CD4-positive, alpha-beta T cell (primary cell): Measurements from ENCODE around the gene SEC14L2. TPM values are rescaled to one million over a fixed set of nuclear protein-coding genes. Genes with fewer than 3 reads are reported as not detected.

Experiments
- ATAC-seq: fragments of 200-7000 bp; cut with Tn5 transposase; one replicate; pipeline ENCODE4 v1.10.0; 2022; ENCODE audit warnings: mild to moderate bottlenecking; ENCODE audit not compliant: poor library complexity
- CTCF ChIA-PET: fragments of 350-600 bp; sonication (Branson Sonifier 250); formaldehyde crosslinking; loops from one replicate; lab custom pipeline; 2021; ENCODE audit warnings: antibody characterized with exemption, inconsistent platforms; lab: Charles Lee
- POLR2A ChIA-PET: fragments of 350-600 bp; sonication (Branson Sonifier 250); formaldehyde crosslinking; loops from one replicate; lab custom pipeline; 2021; ENCODE audit warnings: antibody characterized with exemption, inconsistent platforms; lab: Charles Lee
- DNase-seq, 14 experiments: peaks; one replicate each; pipeline ENCODE4 v3.0.0-alpha.2; 2013 to 2020; ENCODE audit warnings: mixed read lengths in 2 of 14
- H3K27ac ChIP-seq, 2 donors: one replicate each; pipeline versions ENCODE4 v1.5.1 to v1.7.0; 2013; ENCODE audit warnings: low read length in 2 of 2, low read depth in 1 of 2, mild to moderate bottlenecking in 1 of 2
- H3K27me3 ChIP-seq, 2 experiments: 1 replicate in 1 of 2; 2 replicates in 1 of 2; pipeline versions ENCODE4 v1.6.1 to v1.7.0; 2013; ENCODE audit warnings: low read length in 2 of 2, control low read depth in 1 of 2, mild to moderate bottlenecking in 1 of 2, moderate library complexity in 1 of 2; ENCODE audit not compliant: insufficient read depth in 2 of 2, control insufficient read depth in 1 of 2
- H3K36me3 ChIP-seq: one replicate; pipeline ENCODE4 v1.6.1; 2013; ENCODE audit warnings: low read length, control low read depth; ENCODE audit not compliant: insufficient read depth
- H3K4me1 ChIP-seq: one replicate; pipeline ENCODE4 v1.6.1; 2013; ENCODE audit warnings: low read length, control low read depth; ENCODE audit not compliant: insufficient read depth
- H3K4me3 ChIP-seq: one replicate; pipeline ENCODE4 v1.5.1; 2013; ENCODE audit warnings: mild to moderate bottlenecking, low read length, moderate library complexity
- H3K9me3 ChIP-seq, 2 experiments: 1 replicate in 1 of 2; 2 replicates in 1 of 2; pipeline versions ENCODE4 v1.6.1 to v1.7.0; 2013; ENCODE audit warnings: low read length in 2 of 2, mild to moderate bottlenecking in 2 of 2, control low read depth in 1 of 2, moderate library complexity in 1 of 2; ENCODE audit not compliant: control insufficient read depth in 1 of 2, insufficient read depth in 1 of 2
- H3K27ac Mint-ChIP-seq: one replicate; pipeline ENCODE4 v1.8.0; 2020; ENCODE audit warnings: mixed read lengths
- H3K27me3 Mint-ChIP-seq: one replicate; pipeline ENCODE4 v1.8.0; 2021; ENCODE audit warnings: mixed read lengths
- H3K36me3 Mint-ChIP-seq: one replicate; pipeline ENCODE4 v1.8.0; 2021; ENCODE audit warnings: low read depth, mixed read lengths
- H3K4me1 Mint-ChIP-seq: one replicate; pipeline ENCODE4 v1.8.0; 2021; ENCODE audit warnings: low read depth, mixed read lengths
- H3K4me3 Mint-ChIP-seq: one replicate; pipeline ENCODE4 v1.8.0; 2020; ENCODE audit warnings: mild to moderate bottlenecking, mixed read lengths
- H3K9me3 Mint-ChIP-seq: one replicate; pipeline ENCODE4 v1.8.0; 2020; ENCODE audit warnings: mixed read lengths
- intact Hi-C, 2 experiments: fragments of 100-400 bp; cut with DNase I in 1 of 2; cut with micrococcal nuclease in 1 of 2; formaldehyde crosslinking; loops; one replicate each; pipeline versions ENCODE4 v1.15.1 to v1.9.0; 2023 to 2025; cut with DNase I, micrococcal nuclease
- total RNA-seq, 174 experiments: library from RNA in 2 of 174; stranded (reverse) in 2 of 174; gene quantifications; one replicate each; pipeline ENCODE4 v1.2.3 and lab custom pipeline; 2021 to 2026
- TF ChIP-seq, protein P1 (sequence below): fragments of 200-600 bp; IDR thresholded peaks from one replicate; pipeline ENCODE4 v1.8.0; 2022; ENCODE audit warnings: antibody characterized with exemption, mild to moderate bottlenecking

The SEC14L2 gene
- total RNA-seq, 2 experiments from 2014 or later: 74.6 to 79.8 TPM

DNA sequence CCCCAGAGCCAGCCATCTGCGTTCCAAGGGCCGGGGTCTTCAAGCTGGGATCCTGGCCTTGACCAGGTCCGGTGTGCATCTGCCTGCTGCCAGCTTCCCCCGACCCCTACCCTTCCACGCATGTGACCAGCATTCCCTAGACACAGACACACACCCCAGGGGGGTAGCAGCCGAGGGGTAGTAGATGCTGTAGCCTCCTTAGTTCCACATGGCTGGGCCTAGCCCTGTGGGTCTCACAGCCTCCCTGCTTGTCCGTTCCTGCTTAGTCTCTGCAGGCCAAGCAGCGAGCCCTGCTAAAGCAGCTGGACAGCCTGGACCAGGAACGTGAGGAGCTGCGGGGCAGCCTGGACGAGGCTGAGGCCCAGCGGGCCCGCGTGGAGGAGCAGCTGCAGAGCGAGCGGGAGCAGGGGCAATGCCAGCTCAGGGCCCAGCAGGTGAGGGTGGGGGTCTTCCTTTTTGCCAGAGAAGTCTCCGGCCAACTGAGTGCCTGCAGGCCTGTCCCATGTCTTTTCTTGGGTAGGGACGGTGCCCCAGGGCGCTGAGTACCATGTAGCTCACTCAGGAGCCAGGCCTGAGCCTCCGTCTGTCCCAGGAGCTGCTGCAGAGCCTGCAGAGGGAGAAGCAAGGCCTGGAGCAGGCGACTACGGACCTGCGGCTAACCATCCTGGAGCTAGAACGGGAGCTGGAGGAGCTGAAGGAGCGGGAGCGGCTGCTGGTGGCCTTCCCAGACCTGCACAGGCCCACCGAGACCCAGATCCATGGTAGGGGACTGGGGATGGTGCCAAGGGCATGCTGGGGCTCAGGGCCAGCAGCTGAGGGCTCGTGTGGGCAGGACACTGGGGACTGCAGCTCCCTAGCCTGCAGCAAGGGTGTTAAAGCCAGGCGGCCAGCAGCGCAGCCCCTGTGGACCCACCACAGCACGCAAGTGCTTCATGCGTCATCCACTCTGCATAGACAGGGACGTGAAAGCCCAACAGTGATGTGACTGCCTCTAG, 23.2 kb upstream of the SEC14L2 start:
- H3K36me3 ChIP-seq: no peaks in the 10 kb centered on the region
- ChIA-PET POLR2A (no interaction called here), CTCF (no interaction called here)
- DNase-seq (no peak), ATAC-seq (no peak)
- H3K4me3 Mint-ChIP-seq: no peak overlapping the region
- H3K36me3 Mint-ChIP-seq: no peaks in the 10 kb centered on the region
- TF ChIP-seq, protein P1, sequence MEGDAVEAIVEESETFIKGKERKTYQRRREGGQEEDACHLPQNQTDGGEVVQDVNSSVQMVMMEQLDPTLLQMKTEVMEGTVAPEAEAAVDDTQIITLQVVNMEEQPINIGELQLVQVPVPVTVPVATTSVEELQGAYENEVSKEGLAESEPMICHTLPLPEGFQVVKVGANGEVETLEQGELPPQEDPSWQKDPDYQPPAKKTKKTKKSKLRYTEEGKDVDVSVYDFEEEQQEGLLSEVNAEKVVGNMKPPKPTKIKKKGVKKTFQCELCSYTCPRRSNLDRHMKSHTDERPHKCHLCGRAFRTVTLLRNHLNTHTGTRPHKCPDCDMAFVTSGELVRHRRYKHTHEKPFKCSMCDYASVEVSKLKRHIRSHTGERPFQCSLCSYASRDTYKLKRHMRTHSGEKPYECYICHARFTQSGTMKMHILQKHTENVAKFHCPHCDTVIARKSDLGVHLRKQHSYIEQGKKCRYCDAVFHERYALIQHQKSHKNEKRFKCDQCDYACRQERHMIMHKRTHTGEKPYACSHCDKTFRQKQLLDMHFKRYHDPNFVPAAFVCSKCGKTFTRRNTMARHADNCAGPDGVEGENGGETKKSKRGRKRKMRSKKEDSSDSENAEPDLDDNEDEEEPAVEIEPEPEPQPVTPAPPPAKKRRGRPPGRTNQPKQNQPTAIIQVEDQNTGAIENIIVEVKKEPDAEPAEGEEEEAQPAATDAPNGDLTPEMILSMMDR: no peak
- H3K27me3 Mint-ChIP-seq: no peaks in the 10 kb centered on the region
- H3K4me1 ChIP-seq: no peaks in the 10 kb centered on the region
- H3K27ac ChIP-seq: no peak overlapping the region
- H3K9me3 Mint-ChIP-seq: no peaks in the 10 kb centered on the region
- H3K9me3 ChIP-seq: no peaks in the 10 kb centered on the region
- intact Hi-C loops: no loop called here
- no peaks in the 10 kb centered on the region for H3K4me1 Mint-ChIP-seq
- H3K27ac Mint-ChIP-seq: no peak overlapping the region
- no peak overlapping the region for H3K4me3 ChIP-seq
- no peaks in the 10 kb centered on the region for H3K27me3 ChIP-seq

DNA sequence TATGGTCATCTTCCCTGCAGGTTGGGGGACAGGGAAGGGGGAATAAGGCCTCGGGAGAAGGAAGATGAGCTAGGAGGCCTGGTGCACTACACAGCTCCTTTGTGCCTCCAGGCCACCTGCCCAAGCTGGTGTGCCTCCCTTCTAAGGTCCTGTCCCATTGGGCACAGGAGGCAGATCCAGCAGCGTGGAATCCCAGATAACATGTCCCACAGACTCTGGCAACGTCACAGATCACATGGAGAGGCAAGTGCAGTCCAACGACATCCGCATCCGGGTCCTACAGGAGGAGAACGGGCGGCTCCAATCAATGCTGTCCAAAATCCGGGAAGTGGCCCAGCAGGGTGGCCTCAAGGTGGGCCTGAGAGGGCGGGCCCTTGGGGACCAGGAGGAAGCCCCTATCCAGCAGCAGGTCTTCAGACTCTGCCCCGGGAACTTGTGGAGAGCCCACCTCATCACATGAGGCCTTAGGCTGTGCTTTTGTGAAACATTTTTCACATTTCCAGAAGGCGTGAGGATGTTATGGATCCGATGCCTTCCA, 21.4 kb upstream of the SEC14L2 start:
- Mint-ChIP-seq H3K27ac (no peak overlapping the region), H3K4me1 (no peaks in the 10 kb centered on the region), H3K36me3 (no peaks in the 10 kb centered on the region), H3K4me3 (no peak overlapping the region), H3K27me3 (no peaks in the 10 kb centered on the region), H3K9me3 (no peaks in the 10 kb centered on the region)
- no peaks in the 10 kb centered on the region for H3K36me3 ChIP-seq
- H3K27ac ChIP-seq: no peak overlapping the region
- ChIA-PET POLR2A (no interaction called here), CTCF (interaction anchor here (0.7 to 1.0 kb wide), 2 partner anchors 12 to 87 kb away, joined by 3 to 5 read pairs; no protein-coding TSS in a partner anchor)
- DNase-seq (no peak), ATAC-seq (no peak)
- intact Hi-C loops: no loop called here
- no peak overlapping the region for H3K4me3 ChIP-seq
- no peaks in the 10 kb centered on the region for H3K9me3 ChIP-seq
- H3K27me3 ChIP-seq: no peaks in the 10 kb centered on the region
- no peaks in the 10 kb centered on the region for H3K4me1 ChIP-seq
- TF ChIP-seq, protein P1: no peak

DNA sequence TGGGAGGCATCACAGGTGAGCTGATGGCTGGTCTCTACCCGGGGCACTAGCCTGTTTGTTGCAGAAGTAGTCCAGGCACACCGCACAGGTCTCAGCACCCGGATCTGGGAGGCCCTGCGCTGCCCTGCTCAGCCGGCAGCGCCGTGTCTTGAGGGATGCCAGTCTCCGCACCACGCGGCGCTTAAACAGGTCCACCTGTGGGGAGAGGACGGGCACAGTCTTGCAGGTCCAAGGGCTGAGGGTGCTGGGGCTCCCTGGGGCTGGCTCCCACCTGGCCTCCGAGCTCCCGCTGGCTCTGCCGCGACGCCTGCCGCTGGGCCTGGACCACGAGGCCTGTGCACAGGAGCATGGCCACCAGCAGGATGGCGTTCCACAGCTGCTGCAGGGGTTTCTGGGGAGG, 16.8 kb upstream of the SEC14L2 start:
- no peak overlapping the region for H3K4me3 Mint-ChIP-seq
- no peak overlapping the region for H3K4me3 ChIP-seq
- H3K9me3 ChIP-seq: no peaks in the 10 kb centered on the region
- no peak overlapping the region for H3K27ac Mint-ChIP-seq
- intact Hi-C loops: no loop called here
- POLR2A ChIA-PET: no interaction called here
- H3K27me3 Mint-ChIP-seq: no peaks in the 10 kb centered on the region
- H3K36me3 Mint-ChIP-seq: no peaks in the 10 kb centered on the region
- no peaks in the 10 kb centered on the region for H3K4me1 Mint-ChIP-seq
- no peaks in the 10 kb centered on the region for H3K9me3 Mint-ChIP-seq
- TF ChIP-seq, protein P1: no peak
- H3K36me3 ChIP-seq: no peaks in the 10 kb centered on the region
- ATAC-seq (no peak), DNase-seq (no peak)
- CTCF ChIA-PET: no interaction called here
- H3K4me1 ChIP-seq: no peaks in the 10 kb centered on the region
- H3K27me3 ChIP-seq: no peaks in the 10 kb centered on the region
- no peak overlapping the region for H3K27ac ChIP-seq
